HG03571 (cell line): ENCODE measurements around the gene PAN3.
A peak's percentile ranks its signal among the peaks of the same experiment; 100 is the strongest.

Experiments used
- ATAC-seq: cut with Tn5 transposase; IDR thresholded peaks from one replicate; pipeline ENCODE4 v1.9.1; 2021; ENCODE audit not compliant: unreplicated experiment

The PAN3 gene

GRCh38 chr13:28204690-28205443 is 66.5 kb downstream of the PAN3 start:
- ATAC-seq: no peak

GRCh38 chr13:28218679-28219078 is 80.3 kb downstream of the PAN3 start:
- ATAC-seq: no peak

- ATAC-seq: no peak
Observed at GRCh38 chr13:28219408-28220099, 81.2 kb downstream of the PAN3 start.

- ATAC-seq: no peak
Observed at GRCh38 chr13:28220166-28220565, 81.8 kb downstream of the PAN3 start.

- ATAC-seq: no peak
Observed at GRCh38 chr13:28229522-28230411, 91.4 kb downstream of the PAN3 start.

- no peak for ATAC-seq
Observed at GRCh38 chr13:28231642-28232041, 93.3 kb downstream of the PAN3 start.

GRCh38 chr13:28237944-28238343 is 99.6 kb downstream of the PAN3 start:
- no peak for ATAC-seq

- no peak for ATAC-seq
Observed at GRCh38 chr13:28239374-28239773, 101.0 kb downstream of the PAN3 start.

- no peak for ATAC-seq
Observed at GRCh38 chr13:28245465-28245864, 107.1 kb downstream of the PAN3 start.

- no peak for ATAC-seq
Observed at GRCh38 chr13:28246891-28247290, 108.5 kb downstream of the PAN3 start.

- ATAC-seq: no peak
Observed at GRCh38 chr13:28248080-28248479, 109.7 kb downstream of the PAN3 start.

GRCh38 chr13:28250542-28250941 is 112.2 kb downstream of the PAN3 start:
- no peak for ATAC-seq

GRCh38 chr13:28251466-28251865 is 113.1 kb downstream of the PAN3 start:
- no peak for ATAC-seq

GRCh38 chr13:28252547-28252946 is 114.2 kb downstream of the PAN3 start:
- ATAC-seq: no peak

GRCh38 chr13:28257305-28257704 is 119.0 kb downstream of the PAN3 start:
- ATAC-seq: no peak

- no peak for ATAC-seq
Observed at GRCh38 chr13:28258417-28258816, 120.1 kb downstream of the PAN3 start.

- no peak for ATAC-seq
Observed at GRCh38 chr13:28267497-28267896, 129.2 kb downstream of the PAN3 start.

GRCh38 chr13:28268800-28269223 is 130.5 kb downstream of the PAN3 start:
- peak; percentile 96 for ATAC-seq

- no peak for ATAC-seq
Observed at GRCh38 chr13:28271056-28271840, 132.9 kb downstream of the PAN3 start.

GRCh38 chr13:28273919-28274318 is 135.6 kb downstream of the PAN3 start:
- no peak for ATAC-seq

- ATAC-seq: no peak
Observed at GRCh38 chr13:28282451-28282850, 144.1 kb downstream of the PAN3 start.
